HUDEP-2 (cell line): ENCODE results near the gene SELENON.

Experiments used
- DNase-seq, 76 experiments: peaks; one replicate each; lab custom pipeline; 2025; ENCODE audit not compliant: unreplicated experiment in 76 of 76; lab: John Stamatoyannopoulos, UW

The SELENON gene

GRCh38 chr1:25799935-25800702 is at the start of gene SELENON:
Gene SELENON, plus strand, starts transcription at chr1:25800193. Its CDS starts 38 bp downstream, at chr1:25800231.
- DNase-seq = peak in 4 of 76 experiments; percentile 10 to 30 (median 17)

DNA sequence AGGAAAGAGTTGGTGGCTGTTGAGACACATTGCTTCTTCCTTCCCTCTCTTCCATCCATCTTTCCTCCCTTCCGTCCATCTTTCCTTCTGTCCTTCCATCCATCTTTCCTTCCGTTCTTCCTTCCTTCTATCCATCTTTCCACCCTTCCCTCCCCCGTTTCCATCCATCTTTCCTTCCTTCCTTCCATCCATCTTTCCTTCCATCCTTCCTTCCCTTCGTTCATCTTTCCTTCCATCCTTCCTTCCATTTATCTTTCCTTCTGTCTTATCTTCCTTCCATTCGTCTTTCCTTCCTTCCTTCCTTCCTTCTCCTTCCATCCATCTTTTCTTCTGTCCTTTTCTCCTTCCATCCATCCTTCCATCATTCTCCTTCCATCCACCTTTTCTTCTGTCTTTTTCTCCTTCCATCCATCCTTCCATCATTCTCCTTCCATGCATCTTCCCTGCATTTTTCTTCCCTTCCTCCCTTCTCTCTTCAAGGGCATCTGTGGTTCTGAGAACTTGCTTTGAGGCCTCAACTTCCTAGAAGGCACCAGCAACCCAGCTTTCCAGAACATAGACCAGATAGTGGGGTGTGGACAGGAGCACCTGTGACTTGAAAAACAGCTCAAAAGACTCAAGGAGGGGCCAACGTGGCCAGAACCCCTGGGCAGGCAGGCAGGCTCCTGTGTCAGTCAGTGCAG is 48.9 kb upstream of the SELENON start:
- DNase-seq = no peak

DNA sequence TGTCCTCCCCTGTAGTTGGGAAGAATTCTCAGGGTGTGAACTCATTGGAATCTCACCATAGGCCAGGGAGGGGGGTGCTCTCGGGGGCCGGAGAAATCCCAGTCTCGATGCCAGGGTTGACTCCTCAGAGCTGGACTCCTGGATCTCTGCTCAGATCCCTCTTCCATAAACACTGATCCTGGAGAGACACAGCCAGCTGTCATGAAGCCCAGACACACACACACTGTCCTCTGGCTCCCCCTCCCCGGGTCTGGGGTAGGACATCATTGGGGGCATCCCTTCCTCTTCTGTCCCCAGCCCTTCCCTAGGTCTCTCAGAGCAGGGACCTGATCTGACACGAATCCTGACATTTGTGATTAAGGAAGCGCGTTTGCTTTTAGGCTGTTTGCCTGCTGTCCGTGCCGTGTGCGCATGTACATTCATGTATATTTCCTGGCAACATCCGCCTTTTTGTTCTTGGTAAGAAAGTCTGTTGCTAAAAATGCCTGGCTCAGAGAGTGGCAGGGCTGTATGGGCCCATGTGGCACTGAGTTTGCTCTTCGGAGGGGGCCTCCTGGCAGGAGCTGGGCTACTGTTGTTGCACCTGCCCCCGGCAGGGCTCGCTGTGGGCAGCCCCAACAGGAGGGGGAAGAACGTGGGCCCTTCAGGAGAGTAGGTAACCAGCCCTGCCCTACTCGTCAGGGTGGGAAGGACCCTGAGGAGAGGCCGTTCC is 45.4 kb upstream of the SELENON start:
- no peak for DNase-seq

DNA sequence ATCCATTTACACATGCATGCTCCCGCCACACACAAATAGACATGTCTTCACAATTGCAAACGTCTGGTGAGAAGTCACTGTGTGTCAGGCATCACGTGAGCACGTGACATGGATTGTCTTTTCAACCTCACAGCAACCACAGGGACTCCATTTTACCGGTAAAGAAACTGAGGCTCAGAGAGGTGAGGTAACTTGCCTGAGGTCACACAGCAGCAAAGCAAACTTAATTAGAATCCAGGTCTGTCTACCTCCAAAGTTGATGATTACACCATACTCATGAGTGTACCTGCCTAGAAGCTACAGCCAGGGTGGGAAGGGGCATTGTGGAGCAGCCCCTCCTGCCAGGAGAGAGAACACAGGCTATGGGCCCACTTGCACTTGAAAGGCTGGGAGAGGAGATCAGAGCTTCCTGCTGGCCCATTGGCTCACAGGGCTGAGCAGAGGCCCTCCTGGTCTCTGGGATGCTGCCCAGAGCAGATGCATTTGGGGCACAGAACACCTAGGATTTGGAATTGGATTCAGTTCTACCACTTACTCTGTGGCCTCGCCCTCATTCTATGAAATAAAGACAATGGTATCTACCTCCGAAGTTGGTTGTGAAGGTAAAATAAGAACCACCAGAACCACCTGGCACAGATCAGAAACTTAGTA is 44.4 kb upstream of the SELENON start:
- no peak for DNase-seq

GRCh38 chr1:25756215-25756614 is 43.8 kb upstream of the SELENON start:
- no peak for DNase-seq

DNA sequence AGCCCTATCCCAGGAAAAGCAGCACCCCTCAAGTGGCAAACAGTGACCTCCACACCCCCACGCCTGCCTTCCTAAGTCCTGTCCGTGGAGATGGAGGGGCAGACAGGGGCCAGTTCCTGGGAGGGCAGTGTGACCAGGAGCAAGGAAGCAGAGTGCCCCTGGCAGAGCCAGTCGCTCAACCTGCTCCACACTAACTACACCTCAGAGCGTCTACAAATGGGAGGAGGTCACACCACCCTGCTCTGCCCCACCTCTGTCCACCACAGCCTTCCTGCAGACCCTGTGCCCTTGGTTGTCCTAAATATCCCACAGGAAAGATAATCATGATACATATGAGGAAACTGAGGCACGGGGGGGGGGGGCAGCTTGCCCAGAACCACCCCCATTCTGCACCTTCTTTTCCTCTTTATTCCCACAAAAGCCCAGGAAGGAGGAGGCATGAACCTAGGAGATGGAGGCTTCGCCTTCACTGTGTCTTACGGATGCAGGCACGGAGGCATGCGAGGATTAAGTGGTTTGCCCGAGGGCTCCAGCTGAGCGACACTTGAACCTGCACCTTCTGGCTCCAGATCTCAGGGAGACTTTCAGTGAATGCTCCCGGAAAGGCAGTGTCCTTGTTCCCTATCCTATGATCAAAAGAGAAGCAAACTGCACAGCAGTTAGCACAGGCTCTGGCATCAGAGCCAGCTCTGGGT is 42.7 kb upstream of the SELENON start:
- no peak for DNase-seq

DNA sequence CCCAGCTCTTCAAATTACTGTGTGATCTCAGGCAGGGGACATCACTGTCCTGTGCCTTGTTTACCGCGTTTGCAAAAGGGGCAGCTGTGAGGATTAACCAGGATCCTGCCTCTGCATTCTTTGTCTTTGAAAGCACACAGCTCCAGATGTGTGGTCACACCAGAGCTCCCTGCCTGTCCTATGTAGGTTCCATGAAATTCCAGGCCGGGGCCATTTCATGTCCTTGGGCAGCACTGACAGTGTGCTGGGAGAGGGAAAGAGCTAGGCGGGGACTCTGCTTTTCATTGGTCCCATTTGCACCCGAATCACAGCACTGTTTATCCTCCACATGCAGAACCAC is 42.2 kb upstream of the SELENON start:
- DNase-seq = no peak

DNA sequence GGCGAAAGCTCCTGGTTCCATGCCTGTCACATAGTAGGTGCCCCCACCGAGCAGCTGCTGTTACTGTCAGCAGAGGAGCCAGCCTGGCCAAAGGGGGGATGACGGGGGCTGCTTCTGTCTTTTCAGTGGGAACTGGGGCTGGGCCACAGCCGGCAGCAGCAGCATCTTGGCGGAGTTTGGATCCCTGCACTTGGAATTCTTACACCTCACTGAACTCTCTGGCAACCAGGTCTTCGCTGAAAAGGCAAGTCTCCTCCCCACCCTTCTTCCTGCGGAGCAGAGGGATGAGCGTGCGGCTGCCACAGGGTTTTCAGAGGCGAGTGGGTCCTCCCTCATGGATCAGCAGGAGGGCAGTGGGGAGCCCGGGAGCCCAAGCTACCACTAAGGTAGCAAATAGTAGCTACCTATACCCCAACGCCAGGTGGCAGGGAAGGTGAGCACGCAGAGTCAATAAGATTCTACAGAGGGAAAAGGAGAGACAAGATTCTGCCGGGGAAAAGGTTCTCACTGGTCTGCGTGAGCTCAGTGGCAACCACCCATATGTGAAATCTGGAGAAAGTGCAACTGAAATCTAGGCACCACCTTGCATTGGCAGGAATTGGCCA is 41.4 kb upstream of the SELENON start:
- DNase-seq = no peak

DNA sequence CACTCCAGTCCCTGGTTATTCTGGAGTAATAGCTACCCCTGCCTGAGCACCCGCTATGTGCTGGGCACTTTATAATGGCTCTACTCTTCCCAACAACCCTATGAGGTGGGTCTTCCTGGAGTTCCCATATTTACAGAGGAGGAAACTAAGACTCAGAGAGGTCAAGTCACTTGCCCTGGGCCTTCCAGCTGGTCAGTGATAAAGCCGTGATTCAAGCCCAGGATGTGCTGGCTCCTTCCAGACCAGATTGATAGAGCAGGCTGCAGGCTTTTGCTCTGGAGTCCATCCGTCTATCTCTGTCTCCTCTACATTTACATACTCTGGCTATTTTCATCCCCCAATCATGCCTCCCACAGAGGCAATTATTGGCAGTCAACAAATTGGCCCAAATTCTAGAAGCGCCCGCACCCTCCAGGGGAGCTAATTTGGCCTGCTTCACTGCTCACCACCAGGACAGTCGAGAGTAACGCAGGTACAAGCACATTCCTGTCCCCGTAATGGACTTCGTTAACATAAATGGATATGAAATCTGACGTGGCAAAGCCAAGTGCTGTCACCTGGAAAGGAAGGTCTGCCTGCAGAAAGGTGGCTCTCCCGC is 39.8 kb upstream of the SELENON start:
- peak in 1 of 76 experiments; percentile 33 for DNase-seq

- DNase-seq = peak in 74 of 76 experiments; percentile 13 to 87 (median 56)
Observed at GRCh38 chr1:25760871-25761270, 39.1 kb upstream of the SELENON start.

DNA sequence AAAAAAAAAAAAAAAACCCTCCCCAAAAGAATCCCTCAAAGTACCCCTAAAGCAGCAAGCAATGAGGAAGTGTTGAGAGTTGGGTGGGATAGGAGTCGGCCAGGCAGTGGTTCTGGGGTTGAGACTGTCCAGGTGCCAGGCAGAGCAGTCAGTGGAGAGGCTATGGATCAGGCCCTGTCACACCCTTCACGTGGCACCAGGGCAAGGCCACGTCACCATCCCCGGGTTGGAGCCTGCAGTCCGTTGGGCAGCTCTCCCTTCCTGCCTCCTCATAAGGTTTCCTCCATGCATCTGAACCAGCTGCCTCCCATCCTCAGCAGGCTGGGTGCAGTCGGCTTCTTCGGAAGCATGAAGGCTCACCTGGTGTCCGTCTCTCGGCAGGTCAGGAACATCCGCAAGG is 36.5 kb upstream of the SELENON start:
- DNase-seq = peak in 37 of 76 experiments; percentile 11 to 62 (median 26)

GRCh38 chr1:25765136-25765922 is 34.7 kb upstream of the SELENON start:
- DNase-seq = peak in 3 of 76 experiments; percentile 30 to 66 (median 45)

- peak in 15 of 76 experiments; percentile 5 to 66 (median 38) for DNase-seq
Observed at GRCh38 chr1:25765923-25766589, 33.9 kb upstream of the SELENON start.

DNA sequence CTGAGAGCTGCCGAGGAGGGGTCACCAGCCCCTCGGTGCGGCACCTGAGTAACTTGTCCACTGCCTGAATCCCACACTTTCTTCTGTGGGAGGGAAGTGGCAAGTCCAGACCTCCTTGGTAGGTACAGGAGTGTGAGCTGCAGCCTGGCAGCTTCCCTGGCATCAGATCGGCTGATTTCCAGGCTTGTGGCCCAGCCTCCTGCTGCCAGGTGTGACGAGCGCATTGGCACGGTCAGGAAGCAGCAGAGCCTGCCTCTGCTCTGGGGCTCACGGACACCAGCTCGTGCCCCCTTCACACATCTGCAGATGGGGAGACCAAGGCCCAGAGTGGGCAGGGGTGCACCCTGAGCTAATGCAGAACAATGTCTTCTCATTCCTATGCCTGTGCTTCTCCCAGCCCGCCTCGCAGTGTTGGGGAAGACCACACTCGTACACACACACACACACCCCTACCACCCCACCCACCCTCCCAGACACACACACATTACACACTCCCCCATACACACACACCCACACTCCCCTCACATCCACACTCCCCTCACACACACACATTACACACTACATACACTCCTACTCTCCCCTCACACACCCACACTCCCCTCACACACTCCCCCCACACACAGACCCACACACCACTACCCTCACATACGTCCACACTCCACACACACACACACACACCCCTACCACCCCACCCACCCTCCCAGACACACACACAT is 33.1 kb upstream of the SELENON start:
- peak in 9 of 76 experiments; percentile 12 to 47 (median 19) for DNase-seq

- DNase-seq = no peak
Observed at GRCh38 chr1:25767437-25767770, 32.6 kb upstream of the SELENON start.

- DNase-seq = no peak
Observed at GRCh38 chr1:25768999-25769398, 31.0 kb upstream of the SELENON start.

- no peak for DNase-seq
Observed at GRCh38 chr1:25769625-25770383, 30.2 kb upstream of the SELENON start.
